Islet of Langerhans (tissue), 1 donor: ENCODE results near the gene KRI1.
"Not testable (repeated sequence)": the region's sequence is repeated elsewhere in the genome, so short reads cannot be mapped to it uniquely, and the experiment has no call there.

Experiments
- FAIRE-seq: peaks from one replicate; lab custom pipeline; 2011; peaks lifted over from hg19 to GRCh38; lab: Jason Lieb, UNC

The KRI1 gene

GRCh38 chr19:10549733-10550132 lies 16.1 kb downstream of the KRI1 start:
- no peak for FAIRE-seq

- FAIRE-seq: no peak
Measured at GRCh38 chr19:10548746-10549276, 17.0 kb downstream of the KRI1 start.

- FAIRE-seq: no peak
Measured at GRCh38 chr19:10546817-10547216, 19.0 kb downstream of the KRI1 start.

- FAIRE-seq: no peak
Measured at GRCh38 chr19:10544753-10545251, 21.0 kb downstream of the KRI1 start.

GRCh38 chr19:10544242-10544752 lies 21.5 kb downstream of the KRI1 start:
- no peak for FAIRE-seq

- no peak for FAIRE-seq
Measured at GRCh38 chr19:10543420-10544241, 22.2 kb downstream of the KRI1 start, which contains the start of gene ATG4D. TSS of gene ATG4D (plus strand) at chr19:10543904. CDS start at chr19:10544091, 187 bp downstream.

GRCh38 chr19:10543059-10543419 lies 22.8 kb downstream of the KRI1 start:
- no peak for FAIRE-seq

- not testable (repeated sequence) for FAIRE-seq
Measured at GRCh38 chr19:10539016-10539415, 26.8 kb downstream of the KRI1 start.

GRCh38 chr19:10538204-10538983 lies 27.4 kb downstream of the KRI1 start:
- no peak for FAIRE-seq

- no peak for FAIRE-seq
Measured at GRCh38 chr19:10537668-10538067, 28.1 kb downstream of the KRI1 start.

GRCh38 chr19:10535613-10536012 lies 30.2 kb downstream of the KRI1 start:
- FAIRE-seq: no peak

GRCh38 chr19:10533646-10534386 lies 32.0 kb downstream of the KRI1 start:
- FAIRE-seq: no peak

GRCh38 chr19:10532457-10532856 lies 33.4 kb downstream of the KRI1 start:
- no peak for FAIRE-seq

GRCh38 chr19:10526887-10527286 lies 38.9 kb downstream of the KRI1 start:
- not testable (repeated sequence) for FAIRE-seq

- no peak for FAIRE-seq
Measured at GRCh38 chr19:10525636-10526035, 40.2 kb downstream of the KRI1 start.

GRCh38 chr19:10523135-10523636 lies 42.6 kb downstream of the KRI1 start:
- no peak for FAIRE-seq

GRCh38 chr19:10521461-10522171 lies 44.2 kb downstream of the KRI1 start:
- FAIRE-seq: no peak

GRCh38 chr19:10520652-10521318 lies 45.0 kb downstream of the KRI1 start:
- FAIRE-seq: no peak

- no peak for FAIRE-seq
Measured at GRCh38 chr19:10519421-10519820, 46.4 kb downstream of the KRI1 start.
